CD4-positive, alpha-beta T cell treated with Interferon alpha-2 for 1 hour (primary cell): ENCODE measurements around the gene GTPBP3.

ENCODE experiments used
- DNase-seq, 2 donors: peaks; one replicate each; pipeline ENCODE4 v3.0.0-alpha.2; 2020 to 2022

The GTPBP3 gene

GRCh38 chr19:17391371-17392151, 54.2 kb downstream of the GTPBP3 start:
- no peak for DNase-seq
